MM.1S (cell line): ENCODE results near the gene POLR3A.

Source experiments
- DNase-seq: peaks from one replicate; pipeline ENCODE4 v3.0.0-alpha.2; 2015
- H2AFZ ChIP-seq: fragments of 300-600 bp; sonication (generic); 2 replicates; pipeline ENCODE4 v1.6.0; 2016; ENCODE audit warnings: antibody characterized with exemption, low read length
- H3F3A ChIP-seq: fragments of 300-600 bp; sonication (generic); 2 replicates; pipeline ENCODE4 v1.6.1; 2016; ENCODE audit warnings: mild to moderate bottlenecking, antibody characterized with exemption, low read length, moderate library complexity, mixed read lengths; ENCODE audit not compliant: insufficient read depth
- H3K27ac ChIP-seq: fragments of 300-600 bp; sonication (generic); 2 replicates; pipeline ENCODE4 v1.5.1; 2016; ENCODE audit warnings: mild to moderate bottlenecking, low read length
- H3K27me3 ChIP-seq: fragments of 300-600 bp; sonication (generic); replicated peaks from 2 replicates; pipeline ENCODE4 v1.6.0; 2016; ENCODE audit warnings: low read length; ENCODE audit not compliant: insufficient read depth
- H3K36me3 ChIP-seq: fragments of 300-600 bp; sonication (generic); replicated peaks from 2 replicates; pipeline ENCODE4 v1.6.1; 2016; ENCODE audit warnings: mild to moderate bottlenecking, low read length, mixed read lengths; ENCODE audit not compliant: insufficient read depth
- H3K4me1 ChIP-seq: fragments of 300-600 bp; sonication (generic); 2 replicates; pipeline ENCODE4 v1.6.1; 2016; ENCODE audit warnings: low read length, mixed read lengths
- H3K4me2 ChIP-seq: fragments of 300-600 bp; sonication (generic); 2 replicates; pipeline ENCODE4 v1.6.0; 2016; ENCODE audit warnings: low read depth, low read length
- H3K4me3 ChIP-seq: fragments of 300-600 bp; sonication (generic); 2 replicates; pipeline ENCODE4 v1.5.1; 2016; ENCODE audit warnings: low read length, mixed read lengths
- H3K79me2 ChIP-seq: fragments of 300-600 bp; sonication (generic); 2 replicates; pipeline ENCODE4 v1.6.1; 2016; ENCODE audit warnings: mixed run types, low read length, mixed read lengths
- H3K9ac ChIP-seq: fragments of 300-600 bp; sonication (generic); 2 replicates; pipeline ENCODE4 v1.6.1; 2016; ENCODE audit warnings: low read length, mixed read lengths
- H3K9me2 ChIP-seq: fragments of 300-600 bp; sonication (generic); replicated peaks from 2 replicates; pipeline ENCODE4 v1.6.1; 2016; ENCODE audit warnings: mild to moderate bottlenecking, low read length, mixed read lengths; ENCODE audit not compliant: insufficient read depth
- H3K9me3 ChIP-seq: fragments of 300-600 bp; sonication (generic); replicated peaks from 2 replicates; pipeline ENCODE4 v1.6.1; 2016; ENCODE audit warnings: mild to moderate bottlenecking, low read length, mixed read lengths; ENCODE audit not compliant: insufficient read depth
- H4K20me1 ChIP-seq: fragments of 300-600 bp; sonication (generic); 2 replicates; pipeline ENCODE4 v1.6.1; 2016; ENCODE audit warnings: mild to moderate bottlenecking, low read length, moderate library complexity, mixed read lengths; ENCODE audit not compliant: insufficient read depth
- EZH2 ChIP-seq: fragments of 300-600 bp; sonication (generic); optimal IDR thresholded peaks from 2 replicates; pipeline ENCODE3; 2017; ENCODE audit warnings: low read depth, mild to moderate bottlenecking, antibody characterized with exemption, low read length, mixed read lengths
- EZH2phosphoT487 ChIP-seq: fragments of 300-600 bp; sonication (generic); IDR thresholded peaks from 2 replicates; pipeline ENCODE4 v1.6.1; 2018; ENCODE audit warnings: antibody characterized with exemption, low read length
- TF ChIP-seq, protein P1 (sequence below): fragments of 300-600 bp; sonication (generic); IDR thresholded peaks from 2 replicates; pipeline ENCODE4 v1.5.1; 2016; ENCODE audit warnings: antibody characterized with exemption, low read length, mixed read lengths

The POLR3A gene

DNA sequence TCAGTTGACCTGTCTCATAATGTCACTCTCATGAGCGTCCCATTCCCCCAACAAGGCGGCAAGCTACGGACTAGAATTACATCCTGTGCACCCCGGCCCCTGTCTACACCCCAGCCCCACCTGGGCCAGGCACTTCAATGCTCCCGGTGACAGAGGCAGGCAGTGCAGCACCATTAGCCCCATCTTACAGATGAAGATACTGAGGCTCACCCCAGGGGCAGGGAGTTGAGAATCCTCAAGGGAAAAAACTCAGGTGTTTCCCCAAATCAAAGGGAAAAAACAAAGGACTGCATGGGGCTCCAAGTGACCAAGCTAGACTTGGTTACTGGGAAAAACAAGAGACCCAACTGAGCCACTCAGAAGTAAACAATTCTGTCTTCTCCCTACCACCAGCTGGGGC, 107.3 kb downstream of the POLR3A start:
- Histone ChIP-seq H3K79me2 (peaks cover 81% of the 10 kb centered on the region), H3K36me3 (no peaks in the 10 kb centered on the region), H3K27me3 (peaks cover under 1% of the 10 kb centered on the region; the same call in 1 of the 2 replicates), H3K9ac (no peak overlapping the region), H3K27ac (no peak overlapping the region), H3F3A (peaks cover under 1% of the 10 kb centered on the region; the same call in 1 of the 2 replicates), H3K9me3 (no peaks in the 10 kb centered on the region), H2AFZ (no peak overlapping the region), H3K4me1 (peaks cover 9% of the 10 kb centered on the region; the same call in 1 of the 2 replicates), H3K9me2 (no peaks in the 10 kb centered on the region), H3K4me2 (no peak overlapping the region), H3K4me3 (no peak overlapping the region), H4K20me1 (no peaks in the 10 kb centered on the region)
- no peak for DNase-seq
- TF ChIP-seq EZH2phosphoT487 (no peak), EZH2 (no peak)
- TF ChIP-seq, protein P1, sequence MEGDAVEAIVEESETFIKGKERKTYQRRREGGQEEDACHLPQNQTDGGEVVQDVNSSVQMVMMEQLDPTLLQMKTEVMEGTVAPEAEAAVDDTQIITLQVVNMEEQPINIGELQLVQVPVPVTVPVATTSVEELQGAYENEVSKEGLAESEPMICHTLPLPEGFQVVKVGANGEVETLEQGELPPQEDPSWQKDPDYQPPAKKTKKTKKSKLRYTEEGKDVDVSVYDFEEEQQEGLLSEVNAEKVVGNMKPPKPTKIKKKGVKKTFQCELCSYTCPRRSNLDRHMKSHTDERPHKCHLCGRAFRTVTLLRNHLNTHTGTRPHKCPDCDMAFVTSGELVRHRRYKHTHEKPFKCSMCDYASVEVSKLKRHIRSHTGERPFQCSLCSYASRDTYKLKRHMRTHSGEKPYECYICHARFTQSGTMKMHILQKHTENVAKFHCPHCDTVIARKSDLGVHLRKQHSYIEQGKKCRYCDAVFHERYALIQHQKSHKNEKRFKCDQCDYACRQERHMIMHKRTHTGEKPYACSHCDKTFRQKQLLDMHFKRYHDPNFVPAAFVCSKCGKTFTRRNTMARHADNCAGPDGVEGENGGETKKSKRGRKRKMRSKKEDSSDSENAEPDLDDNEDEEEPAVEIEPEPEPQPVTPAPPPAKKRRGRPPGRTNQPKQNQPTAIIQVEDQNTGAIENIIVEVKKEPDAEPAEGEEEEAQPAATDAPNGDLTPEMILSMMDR = no peak

DNA sequence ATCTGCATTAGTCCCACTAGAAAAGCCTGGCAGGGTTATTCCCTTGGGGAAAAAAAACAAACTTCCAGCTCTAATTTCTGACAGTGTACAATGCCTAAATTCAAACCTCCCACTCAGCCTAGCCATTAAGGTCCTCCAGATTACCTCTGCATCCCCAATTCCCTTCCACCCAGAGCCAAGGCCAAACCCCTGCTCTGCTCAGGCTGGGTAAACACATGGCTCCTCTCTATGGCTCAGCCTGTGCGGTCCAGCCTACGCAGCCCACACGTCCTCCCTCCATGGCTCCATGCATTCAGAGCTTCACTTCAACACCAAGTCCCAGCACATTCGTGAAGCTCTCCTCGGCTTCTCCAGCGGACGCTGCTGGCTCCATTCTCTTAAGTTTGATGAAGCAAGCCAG, 107.9 kb downstream of the POLR3A start:
- Histone ChIP-seq H3K27me3 (no peaks in the 10 kb centered on the region), H2AFZ (no peak overlapping the region), H3K9me3 (no peaks in the 10 kb centered on the region), H3K4me3 (no peak overlapping the region), H3K9ac (no peak overlapping the region), H3K4me1 (peaks cover 9% of the 10 kb centered on the region; the same call in 1 of the 2 replicates), H3K36me3 (no peaks in the 10 kb centered on the region), H4K20me1 (no peaks in the 10 kb centered on the region), H3F3A (no peaks in the 10 kb centered on the region), H3K27ac (no peak overlapping the region), H3K79me2 (peaks cover 85% of the 10 kb centered on the region), H3K9me2 (no peaks in the 10 kb centered on the region), H3K4me2 (no peak overlapping the region)
- DNase-seq = no peak
- TF ChIP-seq EZH2 (no peak), EZH2phosphoT487 (no peak)
- TF ChIP-seq, protein P1 = no peak

DNA sequence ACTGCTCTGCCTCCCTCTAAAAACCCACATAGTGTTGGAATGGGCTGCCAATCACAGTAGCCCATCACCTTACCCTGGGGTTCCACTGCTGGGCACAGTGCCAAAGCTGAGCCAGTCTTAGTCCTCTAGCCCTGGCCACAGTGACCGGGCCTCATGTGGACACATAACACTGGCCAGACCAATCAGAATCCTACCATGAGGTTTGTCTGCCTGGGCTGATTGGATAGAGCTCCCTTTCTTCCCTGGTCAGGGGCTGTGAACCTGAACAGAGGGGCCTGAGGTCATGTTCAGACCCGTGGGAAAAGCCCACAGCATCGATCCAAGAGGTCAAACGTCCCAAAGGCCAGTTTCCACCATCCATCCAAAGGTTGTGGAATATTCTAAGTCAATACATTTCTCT, 108.8 kb downstream of the POLR3A start:
- H3K27ac ChIP-seq = no peak overlapping the region
- no peaks in the 10 kb centered on the region for H3K9me3 ChIP-seq
- H3K36me3 ChIP-seq = no peaks in the 10 kb centered on the region
- no peak overlapping the region for H3K9ac ChIP-seq
- no peak overlapping the region for H3K4me3 ChIP-seq
- peaks cover 89% of the 10 kb centered on the region for H3K79me2 ChIP-seq
- no peaks in the 10 kb centered on the region for H3F3A ChIP-seq
- no peaks in the 10 kb centered on the region for H3K27me3 ChIP-seq
- no peaks in the 10 kb centered on the region for H3K9me2 ChIP-seq
- no peak overlapping the region for H3K4me2 ChIP-seq
- no peak for DNase-seq
- TF ChIP-seq EZH2 = no peak
- H4K20me1 ChIP-seq = no peaks in the 10 kb centered on the region
- H3K4me1 ChIP-seq = peaks cover 9% of the 10 kb centered on the region; the same call in 1 of the 2 replicates
- H2AFZ ChIP-seq = no peak overlapping the region

DNA sequence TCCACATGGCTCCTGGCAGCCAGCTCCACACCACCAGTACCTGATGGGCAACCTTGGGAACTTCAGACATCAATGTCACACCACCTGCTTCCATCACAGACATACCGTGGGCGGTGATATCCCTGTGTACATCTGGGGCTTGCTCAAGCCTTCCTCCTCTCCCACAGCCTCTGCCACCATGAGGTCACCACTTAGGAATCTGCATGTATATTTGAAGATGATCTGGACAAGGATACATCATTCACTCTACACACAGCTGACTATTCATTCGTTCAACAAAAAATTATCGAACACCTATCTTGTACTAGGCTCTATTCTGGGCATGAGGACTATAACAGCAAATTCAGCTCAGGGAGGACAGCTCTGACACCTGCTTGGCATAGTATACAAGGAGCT, 109.6 kb downstream of the POLR3A start:
- no peak for TF ChIP-seq EZH2phosphoT487
- TF ChIP-seq EZH2 = no peak
- TF ChIP-seq, protein P1 = no peak
- Histone ChIP-seq H3K4me1 (peaks cover 2% of the 10 kb centered on the region; the same call in 1 of the 2 replicates), H3K9me3 (no peaks in the 10 kb centered on the region), H3K79me2 (peaks cover 87% of the 10 kb centered on the region), H3K9me2 (no peaks in the 10 kb centered on the region), H3K9ac (no peak overlapping the region), H2AFZ (no peak overlapping the region), H3K36me3 (no peaks in the 10 kb centered on the region), H3K4me3 (no peak overlapping the region), H3F3A (no peaks in the 10 kb centered on the region), H3K4me2 (no peak overlapping the region), H3K27me3 (no peaks in the 10 kb centered on the region), H3K27ac (no peak overlapping the region), H4K20me1 (no peaks in the 10 kb centered on the region)
- DNase-seq = no peak
